ENCODE data around the gene ADGRF1.
"Not testable (repeated sequence)": the region's sequence is repeated elsewhere in the genome, so short reads cannot be mapped to it uniquely, and the experiment has no call there.

ADGRF1 gene

DNA sequence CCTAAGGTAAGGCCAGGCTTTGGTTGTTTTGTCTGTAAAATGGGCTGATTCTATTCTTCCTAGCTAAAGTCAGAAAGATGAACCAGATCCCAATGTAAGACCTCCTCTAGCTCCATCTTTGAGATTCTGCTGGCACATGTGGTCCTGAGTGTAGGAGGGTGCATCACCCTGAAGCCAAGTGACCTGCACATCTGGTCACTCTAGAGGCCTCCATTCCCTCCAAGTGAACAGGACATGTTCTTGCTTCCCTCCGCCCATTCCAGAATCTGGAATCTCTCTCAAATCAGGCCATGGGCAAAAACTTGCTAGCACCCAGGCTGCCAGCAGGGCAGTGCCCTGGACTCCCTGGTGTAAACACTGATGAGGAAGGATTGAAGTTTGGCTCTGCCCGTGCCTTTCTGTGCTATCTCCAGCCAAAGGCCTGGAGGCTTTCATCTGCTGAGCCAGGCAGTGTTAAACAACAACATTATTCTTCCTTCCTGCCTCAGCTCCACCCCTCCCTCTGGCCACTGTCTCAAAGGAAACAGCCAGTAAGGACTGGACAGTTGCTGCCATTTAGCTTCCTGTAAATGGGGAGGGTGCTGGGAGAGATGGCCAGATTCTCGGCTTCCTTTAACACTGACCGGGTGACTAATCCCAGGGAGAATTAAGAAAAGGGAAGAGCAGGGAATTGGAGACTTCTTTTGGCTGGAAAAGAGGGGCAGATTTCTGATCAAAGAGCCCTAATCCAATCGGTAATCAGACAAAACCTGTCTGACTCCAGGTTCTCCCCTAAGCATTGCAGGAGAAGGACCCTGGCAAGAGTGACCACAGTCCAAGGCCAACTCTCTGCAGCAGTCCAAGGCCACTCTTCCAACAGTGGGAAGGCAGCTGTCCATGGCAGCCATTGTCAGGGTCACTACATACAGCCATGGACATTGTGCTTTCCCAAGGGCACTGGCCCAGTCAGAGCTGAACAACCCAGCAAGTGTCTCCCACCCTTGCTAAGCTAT lies 19.5 kb upstream of the ADGRF1 start:
- DNase-seq = no peak

DNA sequence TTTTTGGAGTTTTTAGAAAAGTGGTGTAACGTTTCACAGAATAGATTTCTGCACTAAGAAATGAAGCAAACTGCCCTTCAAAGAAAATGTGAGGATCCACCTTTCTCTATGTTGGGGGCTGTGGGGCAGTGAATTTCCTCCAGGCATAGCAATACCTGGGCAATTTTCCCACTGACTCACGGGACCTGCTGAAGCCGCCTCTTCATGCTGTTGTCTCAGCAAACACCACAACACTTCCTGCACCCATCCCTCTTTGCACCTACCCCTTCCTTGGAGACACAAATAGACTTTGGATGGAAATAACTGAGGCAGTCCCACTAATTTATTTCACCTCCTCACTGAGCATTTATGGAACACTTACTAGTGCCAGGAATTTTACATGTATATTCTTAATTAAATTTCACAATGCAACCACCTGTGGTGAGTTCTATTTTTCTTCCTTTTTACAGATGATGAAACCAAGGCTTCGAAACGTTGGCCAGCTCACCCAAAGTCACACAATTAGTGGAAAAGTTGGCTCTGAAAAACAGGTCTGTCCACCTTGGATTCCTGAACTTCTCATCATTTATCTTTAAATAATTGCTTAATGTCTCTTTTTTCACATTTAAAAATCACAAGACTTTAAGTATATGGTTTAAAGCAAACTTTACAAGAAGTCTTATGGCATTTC lies 17.2 kb upstream of the ADGRF1 start:
- no peak for DNase-seq

- no peak for DNase-seq
Observed at GRCh38 chr6:47057830-47058540, 15.9 kb upstream of the ADGRF1 start.

DNA sequence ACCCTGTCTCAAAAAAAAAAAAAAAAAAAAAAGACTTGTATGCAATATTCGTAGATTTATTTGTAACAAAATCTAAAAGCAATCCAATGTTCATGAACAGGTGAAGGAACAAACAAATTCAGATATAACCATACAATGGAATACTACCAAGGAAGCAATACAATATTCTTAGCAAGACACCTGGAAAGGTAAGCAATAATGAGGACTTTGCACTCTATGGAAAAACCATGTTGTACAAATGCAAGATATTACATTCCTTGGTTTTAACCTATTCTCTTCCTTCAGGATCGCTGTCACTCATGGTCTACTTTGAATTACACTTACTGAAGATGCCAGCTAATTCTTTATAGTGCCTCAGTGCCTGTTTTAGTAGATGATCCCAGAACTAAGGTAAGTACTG lies 14.7 kb upstream of the ADGRF1 start:
- DNase-seq = no peak

GRCh38 chr6:47054302-47054701 lies 12.2 kb upstream of the ADGRF1 start:
- not testable (repeated sequence) for DNase-seq

DNA sequence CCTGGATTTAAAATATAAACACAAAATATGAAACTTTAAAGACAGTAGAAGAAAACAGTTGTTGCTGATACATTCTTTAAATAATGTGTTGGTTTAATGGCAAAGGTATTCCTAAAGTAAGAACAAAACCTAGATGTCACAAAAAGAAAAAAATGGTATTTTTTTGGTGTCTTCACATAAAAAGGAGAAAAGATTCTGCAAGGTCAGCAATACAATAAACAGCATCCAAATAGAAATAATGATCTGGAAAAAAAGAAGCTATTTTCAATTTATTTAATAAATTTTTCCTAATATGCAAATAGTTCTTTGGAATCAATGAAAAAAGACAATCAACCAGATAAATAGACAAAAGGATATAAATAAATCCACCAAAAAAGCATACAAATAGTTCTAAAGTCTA lies 6.5 kb upstream of the ADGRF1 start:
- no peak for DNase-seq

DNA sequence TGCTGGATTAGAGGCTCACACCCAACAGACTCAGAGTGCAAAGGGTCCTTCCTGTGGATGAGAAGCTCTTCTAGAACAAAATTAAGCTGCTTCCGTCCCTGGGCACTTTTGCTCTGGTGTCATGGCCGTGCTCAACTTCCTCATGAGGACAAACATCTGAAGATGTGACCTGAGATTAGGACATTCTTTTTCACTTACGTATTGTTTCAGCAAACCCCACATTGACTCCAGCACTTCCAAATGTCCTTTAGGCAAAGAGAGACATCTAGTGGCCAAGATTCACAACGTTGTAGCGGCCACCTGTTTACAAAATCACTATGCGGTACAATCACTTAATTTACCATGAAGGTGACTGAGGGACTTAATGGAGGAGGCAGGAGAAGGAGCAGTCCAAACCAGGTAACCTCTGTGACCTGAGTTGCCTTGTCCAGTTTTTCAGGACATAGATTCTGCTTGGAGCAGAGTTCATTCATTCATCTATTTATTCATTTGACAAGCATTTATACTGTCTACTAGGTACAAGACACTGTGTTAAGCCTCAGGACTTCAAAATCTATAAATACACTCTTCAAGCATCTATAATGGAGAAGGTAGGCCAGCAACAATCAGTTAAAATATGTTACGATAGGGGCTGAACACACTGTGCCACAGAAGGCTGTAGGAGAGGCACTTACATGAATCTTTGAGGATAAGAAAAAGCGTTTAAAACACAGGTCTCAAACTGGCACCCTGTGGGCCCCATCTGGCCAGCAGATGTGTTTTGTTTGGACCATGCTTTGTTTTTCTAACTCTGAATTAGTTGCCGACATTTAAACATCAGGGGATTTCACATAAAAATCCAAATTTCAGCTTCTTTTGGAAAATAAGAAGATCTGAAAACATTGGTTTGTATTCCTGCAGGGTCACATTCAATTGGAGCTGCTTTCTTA lies 5.6 kb upstream of the ADGRF1 start:
- peak; percentile 8 for DNase-seq

DNA sequence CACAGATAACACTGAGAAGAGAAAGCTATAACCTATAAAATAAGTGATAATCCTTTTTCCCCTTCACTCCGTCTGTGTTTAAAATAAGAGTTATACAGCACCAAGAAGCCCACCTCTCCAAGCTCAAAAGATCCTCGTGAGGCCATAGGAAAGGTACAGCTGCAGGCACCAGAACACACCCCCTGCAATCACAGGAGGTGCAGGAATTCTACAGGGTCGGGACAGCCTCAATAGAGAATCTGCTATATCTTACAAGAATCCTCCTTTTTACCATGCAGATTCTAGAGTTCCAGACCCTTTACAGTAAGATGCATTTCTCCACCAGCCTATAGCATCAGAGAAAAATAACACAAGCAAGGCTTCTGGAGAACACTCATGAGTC lies 5.0 kb upstream of the ADGRF1 start:
- DNase-seq = no peak

DNA sequence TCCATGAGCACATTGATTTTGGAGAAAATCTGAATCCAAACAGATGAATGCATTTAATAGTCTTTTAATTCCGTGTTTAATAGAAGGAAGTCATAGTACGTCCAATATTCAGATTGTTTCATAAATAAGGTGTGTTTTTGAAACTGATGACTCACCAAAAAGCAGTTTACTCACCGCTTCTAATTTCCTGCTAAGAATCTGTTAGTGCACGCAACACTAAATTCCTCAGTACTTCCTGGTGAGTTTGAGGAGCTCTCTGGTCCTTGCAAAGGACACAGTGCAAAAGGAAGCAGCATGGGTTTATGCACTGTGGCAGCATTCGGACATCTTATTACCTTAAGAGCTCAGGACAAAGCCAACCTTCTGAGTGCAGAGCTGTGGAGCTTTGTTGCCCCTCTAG lies 2.3 kb upstream of the ADGRF1 start:
- no peak for DNase-seq

DNA sequence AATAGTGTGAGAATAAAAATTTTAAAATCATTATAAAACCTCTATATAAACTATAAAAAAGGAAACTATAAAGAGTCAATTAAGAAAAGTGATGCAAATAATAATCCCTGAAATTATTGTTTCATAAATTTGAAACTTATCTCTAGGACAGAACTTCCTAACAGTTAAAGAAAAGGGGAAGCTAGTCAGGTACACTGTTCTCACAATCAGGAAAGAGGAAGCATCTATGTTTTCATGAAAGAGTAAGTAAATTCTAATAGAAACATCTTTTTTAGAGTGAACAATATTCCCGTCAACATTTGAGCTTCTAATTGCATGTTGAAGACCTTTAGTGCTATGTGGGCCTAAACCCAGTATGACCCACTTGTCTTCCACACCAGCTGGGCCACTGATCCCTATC lies 1.2 kb upstream of the ADGRF1 start:
- no peak for DNase-seq

DNA sequence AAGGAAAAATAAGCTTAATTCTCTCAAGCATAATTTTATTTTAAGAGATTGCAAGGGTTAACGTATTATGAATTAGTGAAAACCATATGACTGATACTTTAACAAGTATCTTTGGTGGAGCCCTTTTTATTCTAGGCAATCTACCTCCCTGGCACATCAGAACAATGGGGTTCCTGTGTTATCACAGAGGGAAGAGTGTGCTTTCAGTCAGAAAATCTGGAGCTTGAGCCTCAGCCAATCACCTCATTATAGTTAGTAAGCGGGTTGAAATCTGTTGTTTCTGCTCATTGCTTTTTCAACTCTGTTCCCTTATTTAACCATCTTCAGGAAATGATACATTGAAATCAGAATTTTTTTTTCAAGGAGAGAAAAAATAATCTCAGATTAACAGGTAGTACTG lies 391 bp downstream of the ADGRF1 start:
- DNase-seq = no peak

GRCh38 chr6:47034926-47035325 lies 7.2 kb downstream of the ADGRF1 start:
- DNase-seq = no peak

DNA sequence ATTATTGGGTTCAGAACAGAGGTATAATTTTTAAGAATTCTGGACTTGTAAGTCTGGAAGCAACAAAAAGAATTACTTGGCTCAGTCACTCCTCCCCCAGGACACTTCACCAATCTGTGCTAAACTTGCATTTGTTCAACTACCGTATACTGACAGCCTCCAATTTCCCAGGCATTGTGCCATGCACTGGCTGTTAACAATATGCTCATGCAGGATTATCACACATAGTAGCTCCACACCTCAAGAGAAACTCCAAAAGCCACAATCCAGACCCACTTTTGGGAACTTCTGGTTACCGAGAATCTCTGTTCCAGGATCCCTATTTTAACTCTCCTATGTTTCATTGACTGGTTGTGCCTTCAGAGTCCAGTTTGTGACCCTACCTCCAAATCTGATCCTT lies 7.7 kb downstream of the ADGRF1 start:
- DNase-seq = no peak

DNA sequence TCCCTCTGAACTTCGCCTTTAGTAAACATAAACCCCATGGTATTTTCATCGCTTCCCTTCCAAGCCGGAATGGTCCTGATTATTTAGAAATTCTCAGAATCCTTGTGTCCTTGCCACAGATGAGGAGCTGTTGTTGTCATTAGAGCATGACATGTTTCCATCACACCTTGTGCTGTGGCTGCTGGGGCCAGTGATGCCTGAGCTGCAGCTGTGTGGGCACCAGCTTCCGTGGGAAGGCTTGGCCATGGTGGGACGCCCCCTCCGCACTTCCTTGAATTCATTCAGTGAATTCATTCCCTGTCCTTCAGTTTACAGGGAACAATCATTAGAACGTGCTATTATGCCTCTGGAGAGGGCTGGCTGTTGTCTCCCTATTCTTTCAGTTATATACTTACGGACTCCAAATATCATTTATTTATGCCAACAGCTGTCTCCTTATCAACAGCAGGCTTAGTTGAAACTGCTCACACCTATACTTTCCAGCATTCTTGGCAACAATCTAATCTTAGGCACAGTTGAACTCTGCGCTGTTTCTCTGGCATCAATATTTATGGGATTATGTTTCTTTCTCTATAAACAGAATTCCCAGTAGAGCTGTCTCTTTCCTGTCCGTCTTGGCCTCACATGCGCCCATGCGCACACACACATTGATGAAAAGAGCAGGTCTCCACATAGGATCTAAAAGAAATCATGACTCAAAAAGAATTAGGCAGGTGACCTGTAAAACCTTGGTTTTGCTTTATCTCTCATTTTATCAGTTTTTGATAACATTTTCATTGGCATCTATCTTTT lies 9.0 kb downstream of the ADGRF1 start:
- DNase-seq = no peak

GRCh38 chr6:47031656-47032055 lies 10.5 kb downstream of the ADGRF1 start:
- no peak for DNase-seq

- no peak for DNase-seq
Observed at GRCh38 chr6:47029865-47030561, 12.1 kb downstream of the ADGRF1 start.

GRCh38 chr6:47028835-47029360 lies 13.2 kb downstream of the ADGRF1 start:
- no peak for DNase-seq

GRCh38 chr6:47027315-47027714 lies 14.8 kb downstream of the ADGRF1 start:
- DNase-seq = no peak

GRCh38 chr6:47026679-47027078 lies 15.5 kb downstream of the ADGRF1 start:
- no peak for DNase-seq

DNA sequence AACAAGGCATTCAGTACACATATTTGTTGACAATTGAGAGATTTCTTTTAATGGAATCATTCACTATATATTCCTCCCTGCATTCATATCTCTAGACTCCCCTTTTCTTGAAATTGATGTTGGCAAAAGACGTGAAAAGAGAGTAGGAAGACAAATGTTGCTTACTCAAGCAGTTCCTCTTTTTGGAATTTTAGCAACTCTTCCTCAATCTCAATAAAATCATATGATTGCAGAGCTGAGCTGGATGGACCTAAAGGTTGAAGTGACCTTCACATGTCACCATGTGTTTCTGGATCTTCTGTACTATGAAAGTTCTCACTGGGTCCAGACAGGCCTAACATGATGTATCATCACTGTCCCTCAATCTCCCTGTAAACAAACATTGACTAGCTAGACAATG lies 18.6 kb downstream of the ADGRF1 start:
- DNase-seq = no peak

GRCh38 chr6:47022191-47022590 lies 19.9 kb downstream of the ADGRF1 start:
- DNase-seq = no peak
